ENCODE data around the gene MGME1.
"Not testable (repeated sequence)": the region's sequence is repeated elsewhere in the genome, so short reads cannot be mapped to it uniquely, and the experiment has no call there.

The MGME1 gene

GRCh38 chr20:18020931-18021330 is 52.1 kb downstream of the MGME1 start:
- DNase-seq (ENCODE audit: low read depth in 2 of 2) = no peak

- no peak for DNase-seq (ENCODE audit: low read depth in 2 of 2)
These were observed 55.8 kb downstream of the MGME1 start for GRCh38 chr20:18024606-18025127.

GRCh38 chr20:18027011-18027410 is 58.2 kb downstream of the MGME1 start:
- DNase-seq (ENCODE audit: low read depth in 2 of 2) = not testable (repeated sequence)

GRCh38 chr20:18030020-18030419 is 61.2 kb downstream of the MGME1 start:
- DNase-seq (ENCODE audit: low read depth in 2 of 2) = no peak

- no peak for DNase-seq (ENCODE audit: low read depth in 2 of 2)
These were observed 62.2 kb downstream of the MGME1 start for GRCh38 chr20:18031050-18031449.

- DNase-seq (ENCODE audit: low read depth in 2 of 2) = no peak
These were observed 63.2 kb downstream of the MGME1 start for GRCh38 chr20:18031888-18032509.

- DNase-seq (ENCODE audit: low read depth in 2 of 2) = no peak
These were observed 64.4 kb downstream of the MGME1 start for GRCh38 chr20:18032977-18033892.

GRCh38 chr20:18034039-18034438 is 65.2 kb downstream of the MGME1 start:
- DNase-seq (ENCODE audit: low read depth in 2 of 2) = no peak

GRCh38 chr20:18039063-18039462 is 70.2 kb downstream of the MGME1 start:
- DNase-seq (ENCODE audit: low read depth in 2 of 2) = no peak
